HG03457 (cell line): Measurements from ENCODE around the gene GPR156.
"Not testable (repeated sequence)": the region's sequence is repeated elsewhere in the genome, so short reads cannot be mapped to it uniquely, and the experiment has no call there.

ENCODE experiments used
- ATAC-seq: cut with Tn5 transposase; IDR thresholded peaks from one replicate; pipeline ENCODE4 v1.9.1; 2021; ENCODE audit warnings: moderate number of reproducible peaks; ENCODE audit not compliant: unreplicated experiment

GPR156 gene

GRCh38 chr3:120284747-120285507, at the start of gene GPR156:
Gene GPR156, minus strand, starts transcription at chr3:120285222. Its CDS starts 41,124 bp downstream, at chr3:120244098.
- ATAC-seq: no peak

GRCh38 chr3:120332646-120333045, 47.6 kb upstream of the GPR156 start:
- ATAC-seq: no peak

GRCh38 chr3:120331076-120331475, 46.1 kb upstream of the GPR156 start:
- no peak for ATAC-seq

- no peak for ATAC-seq
Observed at GRCh38 chr3:120326784-120327183, 41.8 kb upstream of the GPR156 start.

- ATAC-seq: no peak
Observed at GRCh38 chr3:120324190-120324589, 39.2 kb upstream of the GPR156 start.

GRCh38 chr3:120323761-120324160, 38.7 kb upstream of the GPR156 start:
- not testable (repeated sequence) for ATAC-seq

GRCh38 chr3:120311863-120312794, 27.1 kb upstream of the GPR156 start:
- no peak for ATAC-seq

GRCh38 chr3:120306519-120307455, 21.8 kb upstream of the GPR156 start:
- no peak for ATAC-seq

- ATAC-seq: no peak
Observed at GRCh38 chr3:120304616-120305015, 19.6 kb upstream of the GPR156 start.

- ATAC-seq: no peak
Observed at GRCh38 chr3:120302361-120302760, 17.3 kb upstream of the GPR156 start.

- no peak for ATAC-seq
Observed at GRCh38 chr3:120300971-120301370, 15.9 kb upstream of the GPR156 start.

GRCh38 chr3:120299403-120299802, 14.4 kb upstream of the GPR156 start:
- no peak for ATAC-seq

GRCh38 chr3:120298996-120299395, 14.0 kb upstream of the GPR156 start:
- no peak for ATAC-seq

GRCh38 chr3:120291552-120291951, 6.5 kb upstream of the GPR156 start:
- ATAC-seq: not testable (repeated sequence)

- no peak for ATAC-seq
Observed at GRCh38 chr3:120289636-120290035, 4.6 kb upstream of the GPR156 start.

GRCh38 chr3:120286465-120286864, 1.4 kb upstream of the GPR156 start:
- ATAC-seq: no peak

- ATAC-seq: no peak
Observed at GRCh38 chr3:120285508-120285841, 453 bp upstream of the GPR156 start.

GRCh38 chr3:120281261-120281660, 3.8 kb downstream of the GPR156 start:
- no peak for ATAC-seq

GRCh38 chr3:120280566-120280965, 4.5 kb downstream of the GPR156 start:
- no peak for ATAC-seq

- no peak for ATAC-seq
Observed at GRCh38 chr3:120280026-120280425, 5.0 kb downstream of the GPR156 start.

GRCh38 chr3:120276767-120277166, 8.3 kb downstream of the GPR156 start:
- no peak for ATAC-seq
